ENCODE measurements around the gene JUND. TPM values are rescaled to one million over a fixed set of nuclear protein-coding genes. Genes with fewer than 3 reads are reported as not detected.

Gene JUND
- polyA plus RNA-seq, 1 of the 3 experiments (the other 2 are of a cell fraction), result 115 TPM

DNA sequence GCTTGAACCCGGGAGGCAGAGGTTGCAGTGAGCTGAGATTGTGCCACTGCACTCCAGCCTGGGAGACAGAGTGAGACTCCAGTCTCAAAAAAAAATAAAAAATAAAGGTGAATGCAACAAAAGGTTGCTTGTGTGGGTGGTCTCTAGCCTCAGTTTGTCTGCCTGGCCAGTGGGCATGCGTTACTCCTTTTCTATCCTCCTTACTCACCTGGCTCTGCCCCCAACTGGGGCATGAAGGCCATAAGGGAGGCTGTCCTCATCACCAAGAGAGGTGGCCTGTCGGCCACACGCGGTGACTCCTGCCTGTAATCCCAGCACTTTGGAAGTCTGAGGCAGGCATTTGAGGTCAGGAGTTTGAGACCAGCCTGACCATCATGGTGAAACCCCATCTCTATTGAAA, 1.9 kb upstream of the JUND start:
- no peak overlapping the region for H2AFZ ChIP-seq (ENCODE audit: low read depth)
- WGBS (ENCODE audit: low lambda C conversion rate), result 96% methylated on average over 2 of the region's 5 CpGs
- no peak overlapping the region for H3K9ac ChIP-seq
- H3K27me3 ChIP-seq (ENCODE audit: insufficient read depth), result no peaks in the 10 kb centered on the region
- DNase-seq, result no peak
- TF ChIP-seq, protein P1, sequence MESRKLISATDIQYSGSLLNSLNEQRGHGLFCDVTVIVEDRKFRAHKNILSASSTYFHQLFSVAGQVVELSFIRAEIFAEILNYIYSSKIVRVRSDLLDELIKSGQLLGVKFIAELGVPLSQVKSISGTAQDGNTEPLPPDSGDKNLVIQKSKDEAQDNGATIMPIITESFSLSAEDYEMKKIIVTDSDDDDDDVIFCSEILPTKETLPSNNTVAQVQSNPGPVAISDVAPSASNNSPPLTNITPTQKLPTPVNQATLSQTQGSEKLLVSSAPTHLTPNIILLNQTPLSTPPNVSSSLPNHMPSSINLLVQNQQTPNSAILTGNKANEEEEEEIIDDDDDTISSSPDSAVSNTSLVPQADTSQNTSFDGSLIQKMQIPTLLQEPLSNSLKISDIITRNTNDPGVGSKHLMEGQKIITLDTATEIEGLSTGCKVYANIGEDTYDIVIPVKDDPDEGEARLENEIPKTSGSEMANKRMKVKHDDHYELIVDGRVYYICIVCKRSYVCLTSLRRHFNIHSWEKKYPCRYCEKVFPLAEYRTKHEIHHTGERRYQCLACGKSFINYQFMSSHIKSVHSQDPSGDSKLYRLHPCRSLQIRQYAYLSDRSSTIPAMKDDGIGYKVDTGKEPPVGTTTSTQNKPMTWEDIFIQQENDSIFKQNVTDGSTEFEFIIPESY (IDR thresholded peaks at IDR 0.05; ENCODE audit: borderline replicate concordance, low read depth), result no peak
- no peak for TF ChIP-seq ELF1 (IDR thresholded peaks at IDR 0.05)
- TF ChIP-seq, protein P2, sequence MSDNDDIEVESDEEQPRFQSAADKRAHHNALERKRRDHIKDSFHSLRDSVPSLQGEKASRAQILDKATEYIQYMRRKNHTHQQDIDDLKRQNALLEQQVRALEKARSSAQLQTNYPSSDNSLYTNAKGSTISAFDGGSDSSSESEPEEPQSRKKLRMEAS (IDR thresholded peaks at IDR 0.05; ENCODE audit: low read depth), result no peak
- TF ChIP-seq, protein P3, sequence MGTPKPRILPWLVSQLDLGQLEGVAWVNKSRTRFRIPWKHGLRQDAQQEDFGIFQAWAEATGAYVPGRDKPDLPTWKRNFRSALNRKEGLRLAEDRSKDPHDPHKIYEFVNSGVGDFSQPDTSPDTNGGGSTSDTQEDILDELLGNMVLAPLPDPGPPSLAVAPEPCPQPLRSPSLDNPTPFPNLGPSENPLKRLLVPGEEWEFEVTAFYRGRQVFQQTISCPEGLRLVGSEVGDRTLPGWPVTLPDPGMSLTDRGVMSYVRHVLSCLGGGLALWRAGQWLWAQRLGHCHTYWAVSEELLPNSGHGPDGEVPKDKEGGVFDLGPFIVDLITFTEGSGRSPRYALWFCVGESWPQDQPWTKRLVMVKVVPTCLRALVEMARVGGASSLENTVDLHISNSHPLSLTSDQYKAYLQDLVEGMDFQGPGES (IDR thresholded peaks at IDR 0.05; ENCODE audit: low read depth, low read length), result no peak
- no peak for TF ChIP-seq EZH2phosphoT487 (IDR thresholded peaks at IDR 0.05; ENCODE audit: borderline replicate concordance, low read depth)
- TF ChIP-seq, protein P4, sequence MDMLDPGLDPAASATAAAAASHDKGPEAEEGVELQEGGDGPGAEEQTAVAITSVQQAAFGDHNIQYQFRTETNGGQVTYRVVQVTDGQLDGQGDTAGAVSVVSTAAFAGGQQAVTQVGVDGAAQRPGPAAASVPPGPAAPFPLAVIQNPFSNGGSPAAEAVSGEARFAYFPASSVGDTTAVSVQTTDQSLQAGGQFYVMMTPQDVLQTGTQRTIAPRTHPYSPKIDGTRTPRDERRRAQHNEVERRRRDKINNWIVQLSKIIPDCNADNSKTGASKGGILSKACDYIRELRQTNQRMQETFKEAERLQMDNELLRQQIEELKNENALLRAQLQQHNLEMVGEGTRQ (IDR thresholded peaks at IDR 0.05; ENCODE audit: borderline replicate concordance, low read depth, low read length), result no peak
- TF ChIP-seq MEF2A (IDR thresholded peaks at IDR 0.05; ENCODE audit: borderline replicate concordance, low read depth), result no peak
- no peak for TF ChIP-seq CHD2 (IDR thresholded peaks at IDR 0.05; ENCODE audit: low read length, partially characterized antibody)
- TF ChIP-seq, protein P5, sequence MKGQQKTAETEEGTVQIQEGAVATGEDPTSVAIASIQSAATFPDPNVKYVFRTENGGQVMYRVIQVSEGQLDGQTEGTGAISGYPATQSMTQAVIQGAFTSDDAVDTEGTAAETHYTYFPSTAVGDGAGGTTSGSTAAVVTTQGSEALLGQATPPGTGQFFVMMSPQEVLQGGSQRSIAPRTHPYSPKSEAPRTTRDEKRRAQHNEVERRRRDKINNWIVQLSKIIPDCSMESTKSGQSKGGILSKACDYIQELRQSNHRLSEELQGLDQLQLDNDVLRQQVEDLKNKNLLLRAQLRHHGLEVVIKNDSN (IDR thresholded peaks at IDR 0.05; ENCODE audit: borderline replicate concordance, low read depth), result no peak
- no peak for TF ChIP-seq FOXJ3 (CRISPR knock-in tag; IDR thresholded peaks at IDR 0.05)
- TF ChIP-seq JUND (IDR thresholded peaks at IDR 0.05), result no peak
- TF ChIP-seq GATA2 (CRISPR knock-in tag; IDR thresholded peaks at IDR 0.05), result no peak
- peaks cover 19% of the 10 kb centered on the region for H4K20me1 ChIP-seq (ENCODE audit: insufficient read depth)
- no peaks in the 10 kb centered on the region for H3K9me3 ChIP-seq
- H3K36me3 ChIP-seq (replicated peaks in 1 of 2; ENCODE audit: control insufficient read depth in 1 of 2, insufficient read depth in 2 of 2, low read length in 1 of 2), result peaks cover 4 to 9% of the 10 kb centered on the region in 2 experiments
- no peak overlapping the region for H3K4me3 ChIP-seq (ENCODE audit: low read depth in 2 of 2, low read length in 1 of 2)
- peaks cover 28% of the 10 kb centered on the region for H3K79me2 ChIP-seq (ENCODE audit: insufficient read depth)
- H3K27ac ChIP-seq (ENCODE audit: low read depth in 2 of 2, low read length in 1 of 2), result peak overlapping the region in 1 of 2 experiments; percentile 100; a peak in 1 of 4 replicates
- H3K4me2 ChIP-seq, result no peak overlapping the region; the same call in 1 of the 2 replicates
- H3F3A ChIP-seq (replicated peaks; ENCODE audit: insufficient read depth), result peaks cover 22% of the 10 kb centered on the region
- ChIA-PET CTCF (interaction anchor here (13.0 kb wide), 1 partner anchor 44 kb away, joined by 216 read pairs; no protein-coding TSS in a partner anchor), POLR2A (interaction anchor here (6.1 kb wide), 1 partner anchor 38 kb away, joined by 97 read pairs; the partner anchor contains the start of gene LSM4)
- H3K9me2 ChIP-seq, result no peaks in the 10 kb centered on the region
- H3K4me1 ChIP-seq (ENCODE audit: control insufficient read depth in 1 of 2, insufficient read depth in 2 of 2, low read depth in 1 of 2, low read length in 1 of 2), result peaks cover 9 to 13% of the 10 kb centered on the region in 2 experiments; a peak in 3 of 4 replicates
